GM19023 (cell line): Measurements from ENCODE around the gene MRPS17.

Experiments
- ATAC-seq: cut with Tn5 transposase; IDR thresholded peaks from one replicate; pipeline ENCODE4 v1.9.1; 2021; ENCODE audit warnings: mild to moderate bottlenecking, moderate library complexity; ENCODE audit not compliant: unreplicated experiment

Gene MRPS17

DNA sequence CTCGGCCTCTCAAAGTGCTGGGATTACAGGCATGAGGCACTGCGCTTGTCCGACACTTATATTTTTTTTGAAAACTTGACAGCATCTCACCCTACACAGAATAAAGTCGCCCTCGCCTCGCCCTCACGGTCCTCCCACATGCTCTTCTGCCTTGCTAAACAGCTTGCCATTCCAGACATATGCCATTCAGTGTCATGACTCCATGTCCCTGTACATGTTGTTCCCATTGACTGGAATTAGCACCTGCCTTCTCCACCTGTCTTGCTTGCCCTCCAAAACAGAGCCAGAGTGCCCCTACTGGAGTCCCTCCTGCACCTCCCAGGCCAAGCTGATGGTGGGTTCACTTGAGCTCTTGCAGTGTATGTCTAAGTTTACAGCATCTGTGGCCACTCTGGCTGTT, 18.9 kb downstream of the MRPS17 start:
- no peak for ATAC-seq

DNA sequence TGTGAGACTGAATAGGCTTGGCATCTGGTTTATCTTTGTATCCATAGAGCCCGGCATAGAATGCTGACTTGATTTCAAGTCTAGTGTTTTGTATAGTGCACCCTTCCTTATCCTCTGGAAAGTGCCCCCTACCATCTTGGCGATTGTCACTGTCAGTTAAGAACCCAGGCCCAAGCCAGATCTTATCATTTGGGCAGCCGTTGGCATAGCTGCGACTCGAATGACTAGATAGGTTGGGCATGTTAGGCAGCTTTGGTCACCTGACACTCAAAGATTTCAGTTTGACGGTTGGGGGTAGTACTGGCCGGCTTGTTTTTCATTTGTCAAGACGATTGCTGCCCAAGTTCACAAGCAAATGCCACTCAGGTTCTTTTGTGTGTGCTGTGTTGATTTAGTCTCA, 19.3 kb downstream of the MRPS17 start:
- no peak for ATAC-seq

DNA sequence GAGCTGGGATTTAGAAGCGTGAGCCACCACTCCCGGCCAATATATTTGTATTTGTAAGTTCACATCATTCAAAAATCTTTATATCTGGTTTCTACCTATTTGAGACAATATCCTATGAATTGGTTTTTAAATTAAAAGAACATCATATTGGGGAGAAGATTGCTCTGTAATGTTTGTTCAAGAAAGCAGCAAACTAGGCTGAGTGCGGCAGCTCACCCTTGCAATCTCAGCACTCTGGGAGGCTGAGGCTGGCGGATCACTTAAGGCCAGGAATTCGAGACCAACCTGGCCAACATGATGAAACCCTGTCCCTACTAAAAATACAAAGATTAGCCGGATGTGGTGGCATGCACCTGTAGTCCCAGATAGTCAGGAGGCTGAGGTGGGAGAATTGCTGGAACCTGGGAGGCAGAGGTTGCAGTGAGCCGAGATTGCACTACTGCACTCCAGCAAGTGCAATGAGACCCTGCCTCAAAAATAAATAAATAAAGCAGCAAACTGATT, 22.1 kb downstream of the MRPS17 start:
- ATAC-seq, result no peak

DNA sequence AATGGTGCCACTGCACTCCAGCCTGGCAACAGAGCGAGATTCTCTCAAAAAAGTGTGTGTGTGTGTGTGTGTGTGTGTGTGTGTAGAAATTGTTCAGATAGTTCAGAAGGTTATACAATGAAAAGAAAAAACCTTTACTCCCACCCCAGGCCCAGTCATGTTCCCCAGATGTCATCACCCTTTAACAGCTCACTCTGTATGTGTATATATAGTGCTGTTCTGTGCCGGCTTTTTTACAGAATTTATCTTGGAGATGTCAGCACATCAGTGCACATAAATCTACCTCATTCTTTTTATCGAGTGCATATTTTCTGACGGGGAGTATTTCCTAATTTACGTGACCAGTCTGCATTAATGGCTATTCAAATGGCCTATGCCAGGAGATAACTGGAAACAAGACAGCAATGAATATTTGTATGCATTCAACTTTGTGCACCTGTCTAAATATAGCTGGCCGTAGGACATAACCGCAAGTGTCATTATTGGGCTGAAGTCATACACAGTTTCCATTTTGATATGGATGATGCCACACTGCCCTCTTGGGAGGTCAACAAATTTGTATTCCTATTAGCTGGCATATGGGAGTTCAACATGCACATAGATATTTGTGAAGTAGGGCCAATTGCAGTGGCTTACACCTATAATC, 24.4 kb downstream of the MRPS17 start:
- ATAC-seq, result no peak

DNA sequence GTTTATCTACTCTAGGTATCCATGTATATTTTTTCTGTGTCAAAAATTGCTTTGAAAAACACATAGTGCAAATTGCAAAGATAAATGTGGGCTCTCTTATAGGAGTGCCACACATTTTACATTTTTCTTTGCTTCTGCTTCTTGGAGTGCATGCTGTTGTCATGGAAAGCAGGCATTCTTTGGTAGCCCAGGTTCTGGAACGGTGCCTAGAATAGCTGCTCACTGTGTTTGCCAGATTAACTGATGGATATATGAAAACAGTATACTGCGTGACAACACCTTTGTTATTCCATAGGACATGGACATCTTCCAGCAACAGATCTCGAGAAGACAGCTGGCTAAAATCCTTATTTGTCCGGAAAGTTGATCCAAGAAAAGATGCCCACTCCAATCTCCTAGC, 26.2 kb downstream of the MRPS17 start:
- ATAC-seq, result no peak

DNA sequence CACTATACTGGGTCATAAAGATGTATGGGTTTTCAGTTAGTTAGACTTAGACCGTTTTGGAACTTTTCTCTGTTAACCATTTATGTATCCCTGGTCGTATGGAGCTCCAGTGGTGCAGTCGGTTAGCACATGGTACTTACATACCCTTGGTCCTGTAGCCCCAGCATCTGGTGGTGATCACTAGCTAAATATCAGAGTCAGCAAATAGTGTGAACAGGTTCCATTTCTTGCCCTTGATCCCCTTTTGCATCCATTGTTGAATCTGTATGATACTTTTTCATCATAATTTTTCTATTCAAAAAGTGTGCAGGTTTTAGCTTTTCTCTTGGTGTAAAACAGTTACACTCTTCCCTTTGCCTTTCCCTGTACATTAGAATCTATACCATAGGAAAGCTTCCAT, 28.6 kb downstream of the MRPS17 start:
- no peak for ATAC-seq

DNA sequence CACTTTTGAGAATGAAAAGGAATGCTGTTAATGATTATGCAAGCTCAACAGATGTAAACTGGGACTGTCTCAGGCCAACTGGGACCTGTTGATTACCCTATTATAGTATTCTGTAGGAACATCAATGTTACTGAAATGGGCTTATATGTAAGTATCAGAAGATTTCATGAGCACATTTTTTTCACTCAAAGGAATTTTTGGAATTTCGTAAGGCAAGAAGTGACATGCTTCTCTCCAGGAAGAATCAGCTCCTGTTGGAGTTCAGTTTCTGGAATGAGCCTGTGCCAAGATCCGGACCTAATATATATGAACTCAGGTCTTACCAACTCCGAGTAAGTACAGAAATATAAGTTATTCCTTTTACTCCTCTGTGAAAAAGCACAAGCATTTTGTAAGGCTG, 31.9 kb downstream of the MRPS17 start:
- no peak for ATAC-seq

DNA sequence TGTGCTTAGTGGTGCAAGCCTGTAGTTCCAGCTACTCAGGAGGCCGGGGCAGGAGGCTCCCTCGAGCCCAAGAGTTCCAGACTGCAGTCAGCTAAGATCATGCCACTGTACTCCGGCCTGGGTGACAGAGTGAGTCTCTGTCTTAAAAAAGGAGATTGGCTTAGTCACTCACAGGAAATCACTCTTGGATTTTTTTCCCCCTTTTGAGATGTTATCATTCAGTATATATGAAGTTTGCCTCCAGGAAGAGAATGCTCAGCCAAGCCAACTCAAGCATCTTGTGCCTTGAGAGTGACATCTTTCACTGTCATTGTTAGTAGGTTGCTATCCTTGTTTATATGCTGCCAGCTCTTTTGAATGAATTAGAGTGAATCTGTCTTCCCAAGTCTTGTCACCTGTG, 40.7 kb downstream of the MRPS17 start:
- ATAC-seq, result no peak

DNA sequence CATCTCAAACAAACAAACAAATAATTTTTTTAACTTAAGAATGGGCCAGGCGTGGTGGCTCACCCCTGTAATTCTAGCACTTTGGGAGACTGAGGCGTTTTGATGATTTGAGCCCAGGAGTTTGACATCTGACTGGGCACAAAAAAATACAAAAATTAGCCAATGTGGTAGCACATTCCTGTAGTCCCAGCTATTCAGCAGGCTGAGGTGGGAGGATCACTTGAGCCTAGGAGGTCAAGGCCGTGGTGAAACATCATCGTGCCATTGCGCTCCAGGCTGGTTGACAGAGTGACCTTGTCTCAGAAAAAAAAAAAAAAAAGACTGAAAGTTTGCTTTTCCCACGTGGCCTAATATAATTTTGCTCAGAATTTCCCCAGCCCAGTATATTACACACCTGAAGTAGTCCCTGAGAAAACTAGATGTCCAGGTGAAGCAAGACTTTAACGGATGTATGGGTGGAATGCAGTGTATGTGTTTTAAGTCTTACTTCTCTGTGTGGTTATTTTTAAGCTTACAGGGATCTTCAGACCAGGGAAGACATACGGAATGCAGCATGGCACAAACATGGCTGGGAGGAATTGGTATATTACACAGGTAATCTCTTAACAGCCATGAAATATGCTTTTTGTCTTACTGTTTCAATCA, 45.3 kb downstream of the MRPS17 start:
- ATAC-seq, result no peak

DNA sequence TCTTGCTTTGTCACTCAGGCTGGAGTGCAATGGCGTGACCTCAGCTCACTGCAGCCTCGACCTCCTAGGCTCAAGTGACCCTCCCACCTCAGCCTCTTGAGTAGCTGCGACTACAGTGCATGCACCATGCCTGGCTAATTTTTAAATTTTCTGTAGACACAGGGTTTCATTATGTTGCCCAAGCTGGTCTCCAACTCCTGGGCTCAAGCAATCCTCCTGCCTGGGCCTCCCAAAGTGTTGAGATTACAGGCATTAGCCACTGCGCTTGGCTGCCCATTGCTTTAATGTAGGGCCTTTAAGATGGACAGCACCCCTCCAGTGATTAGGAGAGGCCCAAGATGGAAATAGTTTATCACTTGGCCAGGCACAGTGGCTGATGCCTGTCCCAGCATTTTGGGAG, 52.1 kb downstream of the MRPS17 start:
- ATAC-seq, result no peak
